A549 treated with AZD9567 at 1 μM for 4 hours (cell line): ENCODE results near the gene CLTA. TPM values are rescaled to one million over a fixed set of nuclear protein-coding genes. Genes with fewer than 3 reads are reported as not detected.

Source experiments
- total RNA-seq: library from RNA; stranded (reverse); fragments of 200-300 nt; extraction: Qiagen RNA extraction; gene quantifications from 5 replicates; pipeline ENCODE4 v1.2.3, GENCODE V29; 2022; ENCODE audit not compliant: insufficient read depth

CLTA gene
- 301 to 415 TPM (median 377 TPM) in 5 replicates for total RNA-seq

GRCh38 chr9:36190388-36191289, at the start of gene CLTA:
CLTA (plus strand) TSS chr9:36190921; CDS start chr9:36191057, 136 bp downstream.

GRCh38 chr9:36169166-36169565, 21.6 kb upstream of the CLTA start, which contains the start of gene CCIN:
CCIN (plus strand) TSS chr9:36169388; CDS start chr9:36169503, 115 bp downstream.

GRCh38 chr9:36258208-36258995, 67.7 kb downstream of the CLTA start, which contains the start of gene GNE:
GNE (minus strand) TSS chr9:36258448; CDS start chr9:36249355, 9,093 bp downstream.

Other genes with a start within 250 kb of the CLTA start
- gene OR2S2, start 232.8 kb upstream of the CLTA start, total RNA-seq = not detected in 5 replicates
- 5.7 to 10.7 TPM (median 6.5 TPM) in 5 replicates for gene RECK, start 154.0 kb upstream of the CLTA start, total RNA-seq
- 8.3 to 15.0 TPM (median 9.1 TPM) in 5 replicates for gene GLIPR2, start 54.2 kb upstream of the CLTA start, total RNA-seq
- not detected in 5 replicates for gene CCIN, start 21.5 kb upstream of the CLTA start, total RNA-seq
- gene GNE, start 67.5 kb downstream of the CLTA start, total RNA-seq = 12.7 to 17.1 TPM (median 14.7 TPM) in 5 replicates
- 8.7 to 12.3 TPM (median 10.2 TPM) in 5 replicates for gene RNF38, start 209.3 kb downstream of the CLTA start, total RNA-seq